Neural progenitor cell (in vitro differentiated cells): ENCODE data around the gene ARAP2. TPM values are rescaled to one million over a fixed set of nuclear protein-coding genes. Genes with fewer than 3 reads are reported as not detected.
A peak's percentile ranks its signal among the peaks of the same experiment; 100 is the strongest.

Experiments
- DNase-seq: peaks from one replicate; pipeline ENCODE4 v3.0.0-alpha.2; 2016; ENCODE audit warnings: low spot score
- H2AFZ ChIP-seq: fragments of 200-600 bp; sonication (generic); replicated peaks from 2 replicates; pipeline ENCODE4 v1.6.1; 2016; ENCODE audit warnings: antibody characterized with exemption
- H3F3A ChIP-seq: fragments of 200-600 bp; sonication (generic); 2 replicates; pipeline ENCODE4 v1.6.1; 2016; ENCODE audit warnings: antibody characterized with exemption, low read depth
- H3K27ac ChIP-seq: fragments of 200-600 bp; sonication (generic); 2 replicates; pipeline ENCODE4 v1.5.1; 2016; ENCODE audit warnings: mild to moderate bottlenecking
- H3K27me3 ChIP-seq: fragments of 200-600 bp; sonication (generic); 2 replicates; pipeline ENCODE4 v1.6.1; 2016; ENCODE audit warnings: mild to moderate bottlenecking, moderate library complexity
- H3K36me3 ChIP-seq: fragments of 200-600 bp; sonication (generic); 2 replicates; pipeline ENCODE4 v1.5.1; 2016
- H3K4me1 ChIP-seq: fragments of 200-600 bp; sonication (generic); 2 replicates; pipeline ENCODE4 v1.6.1; 2016; ENCODE audit warnings: mixed run types
- H3K4me2 ChIP-seq: fragments of 200-600 bp; sonication (generic); 2 replicates; pipeline ENCODE4 v1.6.1; 2016
- H3K4me3 ChIP-seq: fragments of 200-600 bp; sonication (generic); 2 replicates; pipeline ENCODE4 v1.5.1; 2016
- H3K79me2 ChIP-seq: fragments of 200-600 bp; sonication (generic); 2 replicates; pipeline ENCODE4 v1.6.1; 2016; ENCODE audit warnings: low read depth
- H3K9ac ChIP-seq: fragments of 200-600 bp; sonication (generic); 2 replicates; pipeline ENCODE4 v1.6.1; 2016
- H3K9me3 ChIP-seq: fragments of 200-600 bp; sonication (generic); 2 replicates; pipeline ENCODE4 v1.5.1; 2016; ENCODE audit warnings: low read depth
- H4K20me1 ChIP-seq: fragments of 200-600 bp; sonication (generic); 2 replicates; pipeline ENCODE4 v1.6.1; 2016; ENCODE audit warnings: low read depth
- H3K27ac Mint-ChIP-seq: 3 replicates; pipeline ENCODE4 v1.8.0; 2021; ENCODE audit warnings: mixed read lengths
- H3K27me3 Mint-ChIP-seq: 2 replicates; pipeline ENCODE4 v1.8.0; 2022; ENCODE audit warnings: low read depth, mild to moderate bottlenecking, inconsistent platforms, moderate library complexity, mixed read lengths; ENCODE audit not compliant: insufficient read depth
- H3K36me3 Mint-ChIP-seq: 3 replicates; pipeline ENCODE4 v1.8.0; 2021; ENCODE audit warnings: mixed read lengths
- H3K4me1 Mint-ChIP-seq: 3 replicates; pipeline ENCODE4 v1.8.0; 2021; ENCODE audit warnings: mixed read lengths
- H3K4me3 Mint-ChIP-seq: 3 replicates; pipeline ENCODE4 v1.8.0; 2021; ENCODE audit warnings: mild to moderate bottlenecking, moderate library complexity, mixed read lengths
- H3K9me3 Mint-ChIP-seq: 3 replicates; pipeline ENCODE4 v1.8.0; 2020; ENCODE audit warnings: mixed read lengths
- EZH2 ChIP-seq: fragments of 200-600 bp; sonication (generic); IDR thresholded peaks from 2 replicates; pipeline ENCODE4 v1.6.1; 2017; ENCODE audit warnings: antibody characterized with exemption, mild to moderate bottlenecking, moderate library complexity
- EZH2phosphoT487 ChIP-seq: fragments of 200-600 bp; sonication (generic); IDR thresholded peaks from 2 replicates; pipeline ENCODE4 v1.6.1; 2017; ENCODE audit warnings: antibody characterized with exemption
- total RNA-seq: library from RNA; depleted of rRNA; stranded (reverse); fragments of >200 nt; gene quantifications from 2 replicates; pipeline ENCODE4 v1.2.3, GENCODE V29; 2015; ENCODE audit warnings: low replicate concordance
- TF ChIP-seq, protein P1 (sequence below): fragments of 200-600 bp; sonication (generic); IDR thresholded peaks from 2 replicates; pipeline ENCODE4 v1.5.1; 2017; ENCODE audit warnings: antibody characterized with exemption, mild to moderate bottlenecking

The ARAP2 gene
- total RNA-seq, 1 donor from 2014 or later, result 1.6 TPM

DNA sequence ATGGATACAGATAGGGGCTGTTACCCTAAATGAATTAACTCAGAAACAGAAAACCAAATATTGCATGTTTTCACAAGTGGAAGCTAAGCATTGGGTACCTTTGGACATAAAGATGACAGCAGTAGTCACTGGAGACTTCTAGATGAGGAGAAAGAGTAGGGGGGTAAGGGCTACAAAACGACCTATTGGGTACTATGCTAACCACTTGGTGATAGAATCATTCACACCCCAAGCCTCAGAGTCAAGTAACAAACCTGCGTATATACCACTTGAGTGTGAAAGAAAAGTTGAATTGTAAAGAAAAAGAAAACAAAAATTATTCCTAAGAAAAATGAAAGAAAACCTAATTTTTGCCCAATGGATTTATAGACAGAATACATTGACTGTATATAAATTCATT lies 7.7 kb upstream of the ARAP2 start:
- Histone ChIP-seq H3K79me2 (no peaks in the 10 kb centered on the region), H3K36me3 (no peaks in the 10 kb centered on the region), H3K9me3 (no peaks in the 10 kb centered on the region), H3F3A (no peaks in the 10 kb centered on the region), H3K9ac (no peak overlapping the region), H3K27ac (no peak overlapping the region), H3K4me3 (no peak overlapping the region), H3K27me3 (no peaks in the 10 kb centered on the region), H2AFZ (no peak overlapping the region), H3K4me2 (no peak overlapping the region), H3K4me1 (no peaks in the 10 kb centered on the region), H4K20me1 (no peaks in the 10 kb centered on the region)
- Mint-ChIP-seq H3K4me3 (no peak overlapping the region), H3K27ac (no peak overlapping the region), H3K4me1 (peaks cover 15% of the 10 kb centered on the region), H3K9me3 (no peaks in the 10 kb centered on the region), H3K27me3 (peaks cover 4% of the 10 kb centered on the region), H3K36me3 (no peaks in the 10 kb centered on the region)
- TF ChIP-seq, protein P1, sequence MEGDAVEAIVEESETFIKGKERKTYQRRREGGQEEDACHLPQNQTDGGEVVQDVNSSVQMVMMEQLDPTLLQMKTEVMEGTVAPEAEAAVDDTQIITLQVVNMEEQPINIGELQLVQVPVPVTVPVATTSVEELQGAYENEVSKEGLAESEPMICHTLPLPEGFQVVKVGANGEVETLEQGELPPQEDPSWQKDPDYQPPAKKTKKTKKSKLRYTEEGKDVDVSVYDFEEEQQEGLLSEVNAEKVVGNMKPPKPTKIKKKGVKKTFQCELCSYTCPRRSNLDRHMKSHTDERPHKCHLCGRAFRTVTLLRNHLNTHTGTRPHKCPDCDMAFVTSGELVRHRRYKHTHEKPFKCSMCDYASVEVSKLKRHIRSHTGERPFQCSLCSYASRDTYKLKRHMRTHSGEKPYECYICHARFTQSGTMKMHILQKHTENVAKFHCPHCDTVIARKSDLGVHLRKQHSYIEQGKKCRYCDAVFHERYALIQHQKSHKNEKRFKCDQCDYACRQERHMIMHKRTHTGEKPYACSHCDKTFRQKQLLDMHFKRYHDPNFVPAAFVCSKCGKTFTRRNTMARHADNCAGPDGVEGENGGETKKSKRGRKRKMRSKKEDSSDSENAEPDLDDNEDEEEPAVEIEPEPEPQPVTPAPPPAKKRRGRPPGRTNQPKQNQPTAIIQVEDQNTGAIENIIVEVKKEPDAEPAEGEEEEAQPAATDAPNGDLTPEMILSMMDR, result no peak
- DNase-seq, result no peak

DNA sequence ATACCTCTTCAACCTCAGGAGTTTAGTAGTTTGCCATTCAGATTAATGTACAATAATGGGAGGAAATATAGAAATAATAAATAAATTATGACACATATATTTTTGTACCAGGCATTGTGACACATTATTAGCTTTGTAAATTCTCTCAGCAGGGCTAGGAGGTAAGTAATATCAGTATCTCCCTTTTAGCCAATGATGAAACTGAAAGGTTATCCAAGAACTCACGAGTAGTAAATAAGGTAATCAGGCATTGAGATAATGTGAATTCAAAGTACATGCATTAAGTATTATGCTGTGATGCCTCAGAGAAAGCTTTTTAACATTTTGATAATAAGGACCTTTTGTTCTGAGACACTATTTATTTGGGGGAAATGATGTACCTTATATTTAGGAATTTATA lies 5.3 kb upstream of the ARAP2 start:
- DNase-seq, result no peak
- H3K27me3 ChIP-seq, result peaks cover 13% of the 10 kb centered on the region
- Mint-ChIP-seq H3K4me1 (no peaks in the 10 kb centered on the region), H3K4me3 (no peak overlapping the region), H3K27me3 (peaks cover 10% of the 10 kb centered on the region), H3K36me3 (no peaks in the 10 kb centered on the region), H3K27ac (no peak overlapping the region), H3K9me3 (no peaks in the 10 kb centered on the region)
- TF ChIP-seq EZH2 (no peak), EZH2phosphoT487 (no peak)
- TF ChIP-seq, protein P1, result no peak
- no peak overlapping the region for H3K27ac ChIP-seq
- no peak overlapping the region for H3K4me2 ChIP-seq
- no peaks in the 10 kb centered on the region for H4K20me1 ChIP-seq
- no peaks in the 10 kb centered on the region for H3K79me2 ChIP-seq
- peaks cover 5% of the 10 kb centered on the region for H3F3A ChIP-seq
- H3K4me3 ChIP-seq, result no peak overlapping the region
- H3K9me3 ChIP-seq, result no peaks in the 10 kb centered on the region
- no peaks in the 10 kb centered on the region for H3K36me3 ChIP-seq
- H3K9ac ChIP-seq, result no peak overlapping the region
- no peaks in the 10 kb centered on the region for H3K4me1 ChIP-seq
- H2AFZ ChIP-seq, result no peak overlapping the region

- no peak for DNase-seq
- peak overlapping the region; percentile 79 for H3K4me3 ChIP-seq
- Mint-ChIP-seq H3K27me3 (peaks cover 11% of the 10 kb centered on the region), H3K9me3 (no peaks in the 10 kb centered on the region), H3K27ac (no peak overlapping the region), H3K36me3 (no peaks in the 10 kb centered on the region), H3K4me3 (peak overlapping the region; percentile 88), H3K4me1 (peaks cover 6% of the 10 kb centered on the region)
- peaks cover 7% of the 10 kb centered on the region for H3F3A ChIP-seq
- no peaks in the 10 kb centered on the region for H3K9me3 ChIP-seq
- no peaks in the 10 kb centered on the region for H3K36me3 ChIP-seq
- H2AFZ ChIP-seq, result peak overlapping the region; percentile 100
- no peak overlapping the region for H3K27ac ChIP-seq
- H3K9ac ChIP-seq, result no peak overlapping the region
- peak overlapping the region; percentile 82 for H3K4me2 ChIP-seq
- peak; percentile 33 for TF ChIP-seq EZH2
- TF ChIP-seq, protein P1, result no peak
- H3K27me3 ChIP-seq, result peaks cover 44% of the 10 kb centered on the region
- H3K4me1 ChIP-seq, result no peaks in the 10 kb centered on the region
- no peaks in the 10 kb centered on the region for H3K79me2 ChIP-seq
- H4K20me1 ChIP-seq, result no peaks in the 10 kb centered on the region
Measured at GRCh38 chr4:36243355-36244256, 708 bp downstream of the ARAP2 start.
